PFSK-1 (cell line): ENCODE data around the gene FGF5.

ENCODE experiments used
- POLR2AphosphoS5 ChIP-seq: IDR thresholded peaks from 2 replicates; pipeline ENCODE4 v1.6.1; 2012; ENCODE audit warnings: low read depth, mild to moderate bottlenecking, control low read depth, low read length, moderate library complexity
- SIN3A ChIP-seq: IDR thresholded peaks from 2 replicates; pipeline ENCODE4 v1.6.1; 2012; ENCODE audit warnings: mild to moderate bottlenecking, low read length, moderate library complexity, borderline replicate concordance; ENCODE audit not compliant: insufficient read depth

DNA sequence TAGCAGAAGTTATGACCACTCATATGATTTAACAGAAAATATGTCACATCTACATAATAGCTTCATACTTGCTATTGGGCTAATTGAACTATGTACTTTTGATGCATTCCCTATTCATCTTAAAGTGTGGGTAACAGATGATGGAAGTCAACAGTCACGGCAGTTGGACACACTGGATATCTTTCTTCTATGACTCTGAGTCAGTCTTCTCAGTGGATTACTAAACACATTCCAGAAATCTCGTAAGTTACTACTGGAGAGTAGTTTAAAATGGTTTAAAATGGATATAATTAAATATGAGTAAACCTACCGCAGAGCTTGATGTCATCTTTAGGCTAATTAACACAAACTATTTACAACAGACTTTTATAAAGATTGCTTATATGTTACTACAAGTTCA lies 39.0 kb downstream of the FGF5 start:
- no peak for TF ChIP-seq POLR2AphosphoS5
- TF ChIP-seq SIN3A: no peak
